PFSK-1 (cell line): Measurements from ENCODE around the gene MED17.

Source experiments
- FOXP2 ChIP-seq: optimal IDR thresholded peaks from 2 replicates; pipeline ENCODE3; 2011; ENCODE audit warnings: borderline replicate concordance, control low read depth, inconsistent platforms; ENCODE audit not compliant: insufficient read depth; ENCODE audit errors: extremely low read length, extremely low read depth
- POLR2AphosphoS5 ChIP-seq: IDR thresholded peaks from 2 replicates; pipeline ENCODE4 v1.6.1; 2012; ENCODE audit warnings: low read depth, mild to moderate bottlenecking, control low read depth, low read length, moderate library complexity
- REST ChIP-seq, 2 experiments: IDR thresholded peaks; 2 replicates each; pipeline versions ENCODE4 v1.6.1 to v1.8.0; 2011 to 2012; ENCODE audit warnings: low read depth in 2 of 2, low read length in 2 of 2, control low read depth in 1 of 2, inconsistent platforms in 1 of 2, mild to moderate bottlenecking in 1 of 2, moderate library complexity in 1 of 2; ENCODE audit not compliant: insufficient read depth in 1 of 2
- SIN3A ChIP-seq: IDR thresholded peaks from 2 replicates; pipeline ENCODE4 v1.6.1; 2012; ENCODE audit warnings: mild to moderate bottlenecking, low read length, moderate library complexity, borderline replicate concordance; ENCODE audit not compliant: insufficient read depth
- TAF1 ChIP-seq: IDR thresholded peaks from 2 replicates; pipeline ENCODE4 v1.6.1; 2012; ENCODE audit warnings: low read length, control low read depth, borderline replicate concordance; ENCODE audit not compliant: insufficient read depth

MED17 gene

GRCh38 chr11:93850594-93851018, 66.5 kb downstream of the MED17 start, which contains the start of gene VSTM5:
Gene VSTM5, minus strand, starts transcription at chr11:93850618. Its CDS starts 116 bp downstream, at chr11:93850502.
- TF ChIP-seq REST (IDR thresholded peaks at IDR 0.05; ENCODE audit: insufficient read depth in 1 of 2, low read depth in 2 of 2, low read length in 2 of 2) = no peak
- TF ChIP-seq POLR2AphosphoS5 = no peak
- no peak for TF ChIP-seq FOXP2
- no peak for TF ChIP-seq SIN3A
- no peak for TF ChIP-seq TAF1

- TF ChIP-seq FOXP2 (no peak), POLR2AphosphoS5 (no peak), TAF1 (no peak), REST (IDR thresholded peaks at IDR 0.05; ENCODE audit: insufficient read depth in 1 of 2, low read depth in 2 of 2, low read length in 2 of 2) (no peak), SIN3A (no peak)
Observed at GRCh38 chr11:93852242-93852641, 68.2 kb downstream of the MED17 start.

GRCh38 chr11:93857413-93858120, 73.5 kb downstream of the MED17 start:
- TF ChIP-seq FOXP2 (no peak), POLR2AphosphoS5 (no peak), SIN3A (no peak), TAF1 (no peak), REST (IDR thresholded peaks at IDR 0.05; ENCODE audit: insufficient read depth in 1 of 2, low read depth in 2 of 2, low read length in 2 of 2) (no peak)

GRCh38 chr11:93858121-93858775, 74.2 kb downstream of the MED17 start:
- TF ChIP-seq FOXP2 = no peak
- no peak for TF ChIP-seq POLR2AphosphoS5
- no peak for TF ChIP-seq SIN3A
- TF ChIP-seq REST (IDR thresholded peaks at IDR 0.05; ENCODE audit: insufficient read depth in 1 of 2, low read depth in 2 of 2, low read length in 2 of 2) = no peak
- no peak for TF ChIP-seq TAF1

- no peak for TF ChIP-seq FOXP2
- no peak for TF ChIP-seq TAF1
- TF ChIP-seq REST (IDR thresholded peaks at IDR 0.05; ENCODE audit: insufficient read depth in 1 of 2, low read depth in 2 of 2, low read length in 2 of 2) = no peak
- no peak for TF ChIP-seq SIN3A
- TF ChIP-seq POLR2AphosphoS5 = no peak
Observed at GRCh38 chr11:93861808-93862207, 77.7 kb downstream of the MED17 start.
